Liver (tissue), 9 donors: ENCODE data around the gene TXNDC16. TPM values are rescaled to one million over a fixed set of nuclear protein-coding genes. Genes with fewer than 3 reads are reported as not detected.

Experiments
- DNase-seq: peaks from one replicate; pipeline ENCODE4 v3.0.0-alpha.2; 2017; ENCODE audit warnings: low spot score
- H3K27ac ChIP-seq, 2 donors: one replicate each; pipeline ENCODE4 v1.7.0; 2013; ENCODE audit warnings: inconsistent platforms in 2 of 2, low read length in 2 of 2, control low read depth in 1 of 2, low read depth in 1 of 2, mild to moderate bottlenecking in 1 of 2
- H3K27me3 ChIP-seq, 4 donors: one replicate each; pipeline versions ENCODE4 v1.6.1 to v1.7.0; 2013; ENCODE audit warnings: low read length in 3 of 4, inconsistent platforms in 1 of 4, mild to moderate bottlenecking in 1 of 4, moderate library complexity in 1 of 4; ENCODE audit not compliant: control insufficient read depth in 4 of 4, insufficient read depth in 4 of 4
- H3K36me3 ChIP-seq, 4 donors: one replicate each; pipeline versions ENCODE4 v1.6.1 to v1.7.0; 2013; ENCODE audit warnings: low read length in 3 of 4, mild to moderate bottlenecking in 3 of 4, low read depth in 1 of 4, moderate library complexity in 1 of 4; ENCODE audit not compliant: control insufficient read depth in 4 of 4, insufficient read depth in 3 of 4
- H3K4me1 ChIP-seq, 4 donors: one replicate each; pipeline versions ENCODE4 v1.6.1 to v1.7.0; 2013; ENCODE audit warnings: low read length in 3 of 4, mild to moderate bottlenecking in 3 of 4, moderate library complexity in 1 of 4; ENCODE audit not compliant: control insufficient read depth in 4 of 4, insufficient read depth in 4 of 4
- H3K4me3 ChIP-seq, 3 donors: one replicate each; pipeline versions ENCODE4 v1.6.1 to v1.7.0; 2013; ENCODE audit warnings: low read length in 3 of 3, control low read depth in 1 of 3, low read depth in 1 of 3, mild to moderate bottlenecking in 1 of 3
- H3K9ac ChIP-seq, 2 donors: one replicate each; pipeline ENCODE4 v1.7.0; 2013; ENCODE audit warnings: low read length in 2 of 2, mild to moderate bottlenecking in 2 of 2, moderate library complexity in 2 of 2, control low read depth in 1 of 2, low read depth in 1 of 2
- H3K9me3 ChIP-seq, 4 donors: one replicate each; pipeline versions ENCODE4 v1.6.1 to v1.7.0; 2013; ENCODE audit warnings: low read length in 3 of 4; ENCODE audit not compliant: control insufficient read depth in 4 of 4
- FOXA1 ChIP-seq: IDR thresholded peaks from 2 replicates; pipeline ENCODE4 v1.6.1; 2016; ENCODE audit warnings: antibody characterized with exemption
- FOXA2 ChIP-seq: IDR thresholded peaks from 2 replicates; pipeline ENCODE4 v1.6.1; 2016; ENCODE audit warnings: antibody characterized with exemption
- GABPA ChIP-seq, 2 donors: IDR thresholded peaks in 1 of 2; conservative IDR thresholded peaks in 1 of 2; 2 replicates each; pipeline ENCODE4 v1.6.1; 2016; ENCODE audit warnings: antibody characterized with exemption in 2 of 2, mild to moderate bottlenecking in 1 of 2, moderate library complexity in 1 of 2
- JUND ChIP-seq, 2 donors: IDR thresholded peaks; 2 replicates each; pipeline ENCODE4 v1.6.1; 2016; ENCODE audit warnings: antibody characterized with exemption in 2 of 2
- NR2F2 ChIP-seq: IDR thresholded peaks from 2 replicates; pipeline ENCODE4 v1.6.1; 2016; ENCODE audit warnings: antibody characterized with exemption
- RAD21 ChIP-seq, 2 donors: IDR thresholded peaks; 2 replicates each; pipeline ENCODE4 v1.6.1; 2016; ENCODE audit warnings: antibody characterized with exemption in 2 of 2, mild to moderate bottlenecking in 2 of 2
- RXRA ChIP-seq, 2 donors: IDR thresholded peaks; 2 replicates each; pipeline ENCODE4 v1.6.1; 2017 to 2018; ENCODE audit warnings: antibody characterized with exemption in 2 of 2, mild to moderate bottlenecking in 1 of 2
- SP1 ChIP-seq: IDR thresholded peaks from 2 replicates; pipeline ENCODE4 v1.6.1; 2018; ENCODE audit warnings: antibody characterized with exemption, mild to moderate bottlenecking
- TAF1 ChIP-seq: conservative IDR thresholded peaks from 2 replicates; pipeline ENCODE4 v1.6.1; 2016; ENCODE audit warnings: antibody characterized with exemption, mild to moderate bottlenecking
- YY1 ChIP-seq: IDR thresholded peaks from 2 replicates; pipeline ENCODE4 v1.6.1; 2016; ENCODE audit warnings: antibody characterized with exemption, mild to moderate bottlenecking
- WGBS: extraction: QIAGEN DNeasy Blood & Tissue Kit; methylation state at CpG from one replicate; pipeline ENCODE4 v1.1.7; 2013; 5-methylcytosine and 5-hydroxymethylcytosine counted together
- polyA plus RNA-seq, 2 donors: library from polyadenylated mRNA; stranded (reverse) in 1 of 2; unstranded in 1 of 2; fragments of 200-250 nt in 1 of 2; fragments of >200 nt in 1 of 2; fragmentation: Nextera tagmentation in 1 of 2; extraction: Ambion mirVana in 1 of 2; gene quantifications; one replicate each; pipeline versions ENCODE4 v1.2.1 to v1.2.3, GENCODE V29; 2013 to 2015
- total RNA-seq, 2 donors: library from RNA; depleted of rRNA; stranded (reverse); fragments of >200 nt; gene quantifications; one replicate each; pipeline ENCODE4 v1.2.3, GENCODE V29; 2014
- TF ChIP-seq, protein P1 (sequence below): IDR thresholded peaks from 2 replicates; pipeline ENCODE4 v1.6.1; 2016; ENCODE audit warnings: antibody characterized with exemption, mild to moderate bottlenecking
- TF ChIP-seq, protein P2 (sequence below): IDR thresholded peaks from 2 replicates; pipeline ENCODE4 v1.6.1; 2016; ENCODE audit warnings: antibody characterized with exemption
- TF ChIP-seq, protein P3 (sequence below): fragments of 150-350 bp; IDR thresholded peaks from 2 replicates; pipeline ENCODE4 v1.5.1; 2017; ENCODE audit warnings: improper control_type of control experiment, low read depth, low read length; ENCODE audit not compliant: missing input control
- donor health status: healthy.
- donor health status: healthy.
- donor health status: healthy.
- donor health status: healthy.
- donor health status: healthy.

TXNDC16 gene
- total and polyA plus RNA-seq, 4 donors, result 2.0 to 16.2 (median 4.1) TPM

DNA sequence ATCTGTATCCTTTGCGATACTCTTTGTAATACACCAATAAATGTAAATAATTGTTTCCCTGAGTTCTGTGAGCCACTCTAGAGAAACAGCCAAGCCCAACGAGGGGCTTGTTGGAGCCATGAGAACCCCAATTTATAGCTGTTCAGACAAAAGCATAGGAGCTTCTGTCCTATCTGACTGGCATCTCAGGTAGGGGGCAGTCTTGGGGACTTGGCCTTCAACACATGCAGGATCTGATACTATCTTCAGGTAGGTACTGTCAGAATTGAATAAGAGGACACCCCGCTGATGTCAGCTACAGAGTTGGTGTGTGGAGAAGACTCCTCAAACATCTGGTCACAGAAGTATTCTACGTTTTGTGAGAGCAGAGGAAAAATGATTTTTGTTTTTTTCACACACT lies 25.3 kb downstream of the TXNDC16 start:
- peaks cover 0 to 1% (median 0%) of the 10 kb centered on the region in 4 donors for H3K4me1 ChIP-seq
- no peaks in the 10 kb centered on the region for H3K9me3 ChIP-seq
- H3K27ac ChIP-seq, result no peak overlapping the region
- H3K36me3 ChIP-seq, result peaks cover 0 to 7% (median 0%) of the 10 kb centered on the region in 4 donors
- TF ChIP-seq, protein P1, sequence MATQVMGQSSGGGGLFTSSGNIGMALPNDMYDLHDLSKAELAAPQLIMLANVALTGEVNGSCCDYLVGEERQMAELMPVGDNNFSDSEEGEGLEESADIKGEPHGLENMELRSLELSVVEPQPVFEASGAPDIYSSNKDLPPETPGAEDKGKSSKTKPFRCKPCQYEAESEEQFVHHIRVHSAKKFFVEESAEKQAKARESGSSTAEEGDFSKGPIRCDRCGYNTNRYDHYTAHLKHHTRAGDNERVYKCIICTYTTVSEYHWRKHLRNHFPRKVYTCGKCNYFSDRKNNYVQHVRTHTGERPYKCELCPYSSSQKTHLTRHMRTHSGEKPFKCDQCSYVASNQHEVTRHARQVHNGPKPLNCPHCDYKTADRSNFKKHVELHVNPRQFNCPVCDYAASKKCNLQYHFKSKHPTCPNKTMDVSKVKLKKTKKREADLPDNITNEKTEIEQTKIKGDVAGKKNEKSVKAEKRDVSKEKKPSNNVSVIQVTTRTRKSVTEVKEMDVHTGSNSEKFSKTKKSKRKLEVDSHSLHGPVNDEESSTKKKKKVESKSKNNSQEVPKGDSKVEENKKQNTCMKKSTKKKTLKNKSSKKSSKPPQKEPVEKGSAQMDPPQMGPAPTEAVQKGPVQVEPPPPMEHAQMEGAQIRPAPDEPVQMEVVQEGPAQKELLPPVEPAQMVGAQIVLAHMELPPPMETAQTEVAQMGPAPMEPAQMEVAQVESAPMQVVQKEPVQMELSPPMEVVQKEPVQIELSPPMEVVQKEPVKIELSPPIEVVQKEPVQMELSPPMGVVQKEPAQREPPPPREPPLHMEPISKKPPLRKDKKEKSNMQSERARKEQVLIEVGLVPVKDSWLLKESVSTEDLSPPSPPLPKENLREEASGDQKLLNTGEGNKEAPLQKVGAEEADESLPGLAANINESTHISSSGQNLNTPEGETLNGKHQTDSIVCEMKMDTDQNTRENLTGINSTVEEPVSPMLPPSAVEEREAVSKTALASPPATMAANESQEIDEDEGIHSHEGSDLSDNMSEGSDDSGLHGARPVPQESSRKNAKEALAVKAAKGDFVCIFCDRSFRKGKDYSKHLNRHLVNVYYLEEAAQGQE, result no peak
- no peak for TF ChIP-seq RAD21 (IDR thresholded peaks at IDR 0.05)
- no peak for TF ChIP-seq FOXA2
- TF ChIP-seq SP1, result no peak
- TF ChIP-seq TAF1, result no peak
- TF ChIP-seq RXRA (IDR thresholded peaks at IDR 0.05), result no peak
- TF ChIP-seq, protein P2, sequence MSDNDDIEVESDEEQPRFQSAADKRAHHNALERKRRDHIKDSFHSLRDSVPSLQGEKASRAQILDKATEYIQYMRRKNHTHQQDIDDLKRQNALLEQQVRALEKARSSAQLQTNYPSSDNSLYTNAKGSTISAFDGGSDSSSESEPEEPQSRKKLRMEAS, result no peak
- TF ChIP-seq YY1, result no peak
- TF ChIP-seq GABPA (IDR thresholded peaks at IDR 0.05 in 1 of 2, conservative IDR thresholded peaks at IDR 0.05 in 1 of 2), result no peak
- TF ChIP-seq NR2F2, result no peak
- no peak overlapping the region for H3K4me3 ChIP-seq
- no peak for DNase-seq
- no peak overlapping the region for H3K9ac ChIP-seq
- 94% methylated on average over 4 of the region's 4 CpGs for WGBS
- H3K27me3 ChIP-seq, result no peaks in the 10 kb centered on the region

DNA sequence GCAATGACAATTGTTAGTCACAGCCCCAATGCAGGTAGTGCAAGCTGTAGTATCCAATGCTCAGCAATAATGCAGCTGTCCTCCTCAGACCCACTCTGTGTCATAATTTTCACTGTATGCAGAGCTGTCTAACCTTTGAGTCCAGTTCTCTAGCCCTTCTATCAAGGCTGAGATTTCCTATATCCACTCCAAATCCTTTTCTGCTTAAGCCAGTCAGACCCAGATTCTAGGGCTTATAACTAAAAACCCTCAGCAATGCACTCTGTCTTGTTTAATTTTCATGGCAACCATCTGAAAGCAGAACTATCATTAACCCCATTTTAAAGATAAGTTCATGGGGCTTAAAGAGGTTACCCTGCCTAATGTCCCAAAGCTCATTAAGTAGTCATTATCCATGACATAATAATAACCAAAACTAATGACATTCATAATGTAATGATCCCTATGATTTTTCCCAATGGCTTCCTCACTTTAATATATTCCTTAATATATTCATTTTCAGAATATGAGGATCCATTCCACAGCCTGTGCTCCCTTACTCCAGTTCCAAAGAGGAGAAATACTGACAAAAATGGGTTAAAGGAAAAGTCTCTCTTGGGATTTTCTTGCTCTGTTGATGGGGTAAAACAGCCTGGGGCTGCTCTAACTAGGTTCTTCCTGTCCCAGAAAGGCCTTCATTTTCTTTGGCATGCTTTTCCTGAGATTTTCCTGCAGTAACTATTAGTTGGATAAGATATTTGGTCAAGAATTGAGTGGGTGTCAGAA lies 29.5 kb downstream of the TXNDC16 start:
- no peak for TF ChIP-seq FOXA2
- TF ChIP-seq JUND (IDR thresholded peaks at IDR 0.05), result no peak
- no peak for TF ChIP-seq NR2F2
- no peak for TF ChIP-seq FOXA1
- TF ChIP-seq, protein P2, result no peak
- TF ChIP-seq YY1, result no peak
- TF ChIP-seq, protein P3, sequence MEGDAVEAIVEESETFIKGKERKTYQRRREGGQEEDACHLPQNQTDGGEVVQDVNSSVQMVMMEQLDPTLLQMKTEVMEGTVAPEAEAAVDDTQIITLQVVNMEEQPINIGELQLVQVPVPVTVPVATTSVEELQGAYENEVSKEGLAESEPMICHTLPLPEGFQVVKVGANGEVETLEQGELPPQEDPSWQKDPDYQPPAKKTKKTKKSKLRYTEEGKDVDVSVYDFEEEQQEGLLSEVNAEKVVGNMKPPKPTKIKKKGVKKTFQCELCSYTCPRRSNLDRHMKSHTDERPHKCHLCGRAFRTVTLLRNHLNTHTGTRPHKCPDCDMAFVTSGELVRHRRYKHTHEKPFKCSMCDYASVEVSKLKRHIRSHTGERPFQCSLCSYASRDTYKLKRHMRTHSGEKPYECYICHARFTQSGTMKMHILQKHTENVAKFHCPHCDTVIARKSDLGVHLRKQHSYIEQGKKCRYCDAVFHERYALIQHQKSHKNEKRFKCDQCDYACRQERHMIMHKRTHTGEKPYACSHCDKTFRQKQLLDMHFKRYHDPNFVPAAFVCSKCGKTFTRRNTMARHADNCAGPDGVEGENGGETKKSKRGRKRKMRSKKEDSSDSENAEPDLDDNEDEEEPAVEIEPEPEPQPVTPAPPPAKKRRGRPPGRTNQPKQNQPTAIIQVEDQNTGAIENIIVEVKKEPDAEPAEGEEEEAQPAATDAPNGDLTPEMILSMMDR, result no peak
- no peak for TF ChIP-seq GABPA (IDR thresholded peaks at IDR 0.05 in 1 of 2, conservative IDR thresholded peaks at IDR 0.05 in 1 of 2)
- Histone ChIP-seq H3K36me3 (peaks cover 0 to 7% (median 0%) of the 10 kb centered on the region in 4 donors), H3K27me3 (no peaks in the 10 kb centered on the region), H3K9ac (no peak overlapping the region), H3K4me1 (peaks cover 0 to 1% (median 0%) of the 10 kb centered on the region in 4 donors), H3K4me3 (no peak overlapping the region), H3K9me3 (no peaks in the 10 kb centered on the region), H3K27ac (no peak overlapping the region)
- DNase-seq, result no peak
